ENCODE results near the gene CDC16.

Gene CDC16

GRCh38 chr13:114237415-114238112, 2.9 kb downstream of the CDC16 start:
- no peak for TF ChIP-seq GATA2 (IDR thresholded peaks at IDR 0.05; ENCODE audit: low read depth, low read length)
- TF ChIP-seq GATA3 (IDR thresholded peaks at IDR 0.05; ENCODE audit: low read depth, low read length): no peak

- TF ChIP-seq GATA3 (IDR thresholded peaks at IDR 0.05; ENCODE audit: low read depth, low read length) (no peak), GATA2 (IDR thresholded peaks at IDR 0.05; ENCODE audit: low read depth, low read length) (no peak)
These were observed 7.2 kb downstream of the CDC16 start for GRCh38 chr13:114241918-114242317.

GRCh38 chr13:114243971-114244370, 9.3 kb downstream of the CDC16 start:
- no peak for TF ChIP-seq GATA2 (IDR thresholded peaks at IDR 0.05; ENCODE audit: low read depth, low read length)

- TF ChIP-seq GATA3 (IDR thresholded peaks at IDR 0.05; ENCODE audit: low read depth, low read length) (no peak), GATA2 (IDR thresholded peaks at IDR 0.05; ENCODE audit: low read depth, low read length) (no peak)
These were observed 9.9 kb downstream of the CDC16 start for GRCh38 chr13:114244637-114245036.

GRCh38 chr13:114248011-114248410, 13.3 kb downstream of the CDC16 start:
- TF ChIP-seq GATA3 (IDR thresholded peaks at IDR 0.05; ENCODE audit: low read depth, low read length) (no peak), GATA2 (IDR thresholded peaks at IDR 0.05; ENCODE audit: low read depth, low read length) (no peak)

- no peak for TF ChIP-seq GATA2 (IDR thresholded peaks at IDR 0.05; ENCODE audit: low read depth, low read length)
- no peak for TF ChIP-seq GATA3 (IDR thresholded peaks at IDR 0.05; ENCODE audit: low read depth, low read length)
These were observed 14.4 kb downstream of the CDC16 start for GRCh38 chr13:114249077-114249476.

GRCh38 chr13:114256547-114256946, 21.9 kb downstream of the CDC16 start:
- TF ChIP-seq GATA2 (IDR thresholded peaks at IDR 0.05; ENCODE audit: low read depth, low read length): no peak
- no peak for TF ChIP-seq GATA3 (IDR thresholded peaks at IDR 0.05; ENCODE audit: low read depth, low read length)

GRCh38 chr13:114257014-114257413, 22.3 kb downstream of the CDC16 start:
- TF ChIP-seq GATA2 (IDR thresholded peaks at IDR 0.05; ENCODE audit: low read depth, low read length) (no peak), GATA3 (IDR thresholded peaks at IDR 0.05; ENCODE audit: low read depth, low read length) (no peak)

GRCh38 chr13:114258589-114258988, 23.9 kb downstream of the CDC16 start:
- no peak for TF ChIP-seq GATA2 (IDR thresholded peaks at IDR 0.05; ENCODE audit: low read depth, low read length)
- no peak for TF ChIP-seq GATA3 (IDR thresholded peaks at IDR 0.05; ENCODE audit: low read depth, low read length)

GRCh38 chr13:114259374-114259773, 24.7 kb downstream of the CDC16 start:
- no peak for TF ChIP-seq GATA2 (IDR thresholded peaks at IDR 0.05; ENCODE audit: low read depth, low read length)
- no peak for TF ChIP-seq GATA3 (IDR thresholded peaks at IDR 0.05; ENCODE audit: low read depth, low read length)

GRCh38 chr13:114259974-114260373, 25.3 kb downstream of the CDC16 start:
- TF ChIP-seq GATA2 (IDR thresholded peaks at IDR 0.05; ENCODE audit: low read depth, low read length) (no peak), GATA3 (IDR thresholded peaks at IDR 0.05; ENCODE audit: low read depth, low read length) (no peak)

- TF ChIP-seq GATA2 (IDR thresholded peaks at IDR 0.05; ENCODE audit: low read depth, low read length) (no peak), GATA3 (IDR thresholded peaks at IDR 0.05; ENCODE audit: low read depth, low read length) (no peak)
These were observed 26.1 kb downstream of the CDC16 start for GRCh38 chr13:114260814-114261213.

GRCh38 chr13:114261328-114261965, 26.8 kb downstream of the CDC16 start:
- no peak for TF ChIP-seq GATA3 (IDR thresholded peaks at IDR 0.05; ENCODE audit: low read depth, low read length)

GRCh38 chr13:114263578-114263977, 28.9 kb downstream of the CDC16 start:
- TF ChIP-seq GATA3 (IDR thresholded peaks at IDR 0.05; ENCODE audit: low read depth, low read length): no peak
- TF ChIP-seq GATA2 (IDR thresholded peaks at IDR 0.05; ENCODE audit: low read depth, low read length): no peak

- TF ChIP-seq GATA2 (IDR thresholded peaks at IDR 0.05; ENCODE audit: low read depth, low read length) (no peak), GATA3 (IDR thresholded peaks at IDR 0.05; ENCODE audit: low read depth, low read length) (no peak)
These were observed 30.4 kb downstream of the CDC16 start for GRCh38 chr13:114264886-114265611.

Measured in SH-SY5Y (cell line).